ENCODE measurements around the gene SOX18.

SOX18 gene

GRCh38 chr20:64080013-64080812, 30.8 kb upstream of the SOX18 start, which contains the start of gene OPRL1:
Gene OPRL1, plus strand, starts transcription at chr20:64080082. Its CDS starts 12,639 bp downstream, at chr20:64092721.
- peak; percentile 31 to 52 for DNase-seq

DNA sequence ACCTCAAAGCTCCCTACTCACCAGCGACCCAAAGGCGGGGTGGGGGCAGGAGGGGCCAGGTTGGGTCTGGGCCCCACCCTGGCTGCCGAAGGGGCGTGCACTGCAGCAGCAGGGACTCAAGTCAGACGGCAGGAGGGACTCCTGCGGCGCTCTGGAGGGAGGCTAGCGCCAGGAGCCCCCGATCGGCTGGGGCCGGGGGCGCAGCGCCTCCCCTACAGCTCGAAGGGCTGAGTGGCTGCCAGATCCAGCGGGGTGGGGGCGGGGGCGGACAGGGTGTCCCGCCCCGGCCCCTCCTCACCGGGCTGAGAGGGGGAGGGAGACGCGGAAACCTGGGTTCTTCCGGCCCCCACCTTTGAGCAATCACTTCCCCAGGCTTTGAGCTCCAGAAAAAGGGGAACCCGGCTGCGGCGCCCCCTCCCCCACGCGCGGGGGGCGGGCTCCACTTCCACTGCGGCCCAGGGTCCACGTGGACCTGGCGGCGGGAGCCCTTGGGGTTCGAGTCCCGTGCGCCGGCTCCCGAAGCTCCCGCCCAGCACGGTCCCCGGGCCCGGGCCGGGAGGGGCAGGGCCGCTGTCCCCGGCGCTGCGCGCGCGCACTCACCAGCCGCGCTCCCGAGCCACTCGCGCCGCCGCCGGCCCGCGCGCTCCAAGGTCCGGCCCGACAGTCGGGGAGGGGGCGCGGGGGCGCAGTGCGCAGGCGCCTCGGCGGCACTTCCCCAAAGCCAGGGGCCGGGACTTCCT, 30.0 kb upstream of the SOX18 start, which contains the start of gene RGS19:
TSS of gene RGS19 (minus strand) at position 246 of the 740 bp plus-strand sequence. CDS start 2,632 bp downstream, outside the sequence.
- peak; percentile 78 to 86 for DNase-seq

DNA sequence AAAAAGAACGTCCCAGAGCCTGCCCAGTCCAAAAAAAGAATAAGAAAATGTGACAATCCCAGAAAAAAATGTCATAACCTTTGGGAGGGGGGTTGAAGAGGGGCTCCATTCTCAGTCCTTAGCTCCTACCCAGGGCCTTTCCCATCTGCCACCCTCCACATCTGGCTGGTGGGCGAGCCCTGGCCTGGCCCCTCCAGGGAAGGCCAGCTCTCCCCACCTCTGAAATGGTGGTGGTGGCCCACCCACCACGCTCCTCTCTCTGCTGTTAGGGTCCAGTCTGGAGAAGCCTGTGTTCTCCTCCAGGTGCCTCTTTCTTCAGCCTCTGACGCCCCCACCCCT, 29.5 kb upstream of the SOX18 start:
- no peak for DNase-seq

GRCh38 chr20:64077876-64078551, 28.6 kb upstream of the SOX18 start:
- peak; percentile 63 to 67 for DNase-seq

GRCh38 chr20:64077541-64077875, 28.1 kb upstream of the SOX18 start:
- no peak for DNase-seq

DNA sequence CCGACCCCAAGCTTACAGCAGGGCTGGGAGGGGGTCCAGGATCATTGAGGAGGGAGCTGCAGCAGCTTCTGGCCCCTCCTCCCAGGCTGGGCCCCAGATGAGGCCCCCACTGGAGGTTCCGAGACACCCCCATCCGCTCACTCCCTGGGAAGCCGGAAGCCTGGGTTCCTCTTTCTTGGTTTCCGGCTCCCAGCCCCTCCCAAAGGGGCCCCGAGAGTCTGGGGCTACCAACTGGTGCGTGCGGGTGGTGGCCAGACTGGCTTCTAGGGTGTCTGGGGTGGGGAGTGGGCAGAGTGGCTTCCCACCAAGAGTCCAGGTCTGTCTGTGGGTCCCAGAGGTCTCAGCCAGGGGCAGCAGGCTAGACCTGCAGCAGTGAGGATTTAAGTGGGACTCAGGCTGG, 27.7 kb upstream of the SOX18 start:
- DNase-seq: peak; percentile 44

GRCh38 chr20:64076061-64076997, 26.9 kb upstream of the SOX18 start:
- DNase-seq: no peak

DNA sequence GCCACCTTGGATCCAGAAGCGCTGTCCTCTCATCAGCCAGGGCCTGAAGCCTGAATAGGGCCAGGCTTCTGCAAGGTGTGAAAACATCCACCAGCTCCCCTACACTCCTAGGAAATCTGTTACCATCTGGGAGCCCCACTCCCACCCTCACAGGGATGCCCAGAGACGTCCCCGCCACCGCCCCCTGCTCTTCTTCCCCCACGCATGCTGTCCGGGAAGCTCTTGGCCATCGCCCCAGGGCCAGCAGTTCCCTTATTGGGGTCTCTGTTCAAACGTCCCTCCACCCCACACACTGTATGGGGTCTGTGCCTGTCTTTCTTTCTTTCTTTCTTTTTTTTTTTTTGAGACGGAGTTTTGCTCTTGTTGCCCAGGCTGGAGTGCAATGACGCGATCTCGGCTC, 26.1 kb upstream of the SOX18 start:
- DNase-seq: no peak

DNA sequence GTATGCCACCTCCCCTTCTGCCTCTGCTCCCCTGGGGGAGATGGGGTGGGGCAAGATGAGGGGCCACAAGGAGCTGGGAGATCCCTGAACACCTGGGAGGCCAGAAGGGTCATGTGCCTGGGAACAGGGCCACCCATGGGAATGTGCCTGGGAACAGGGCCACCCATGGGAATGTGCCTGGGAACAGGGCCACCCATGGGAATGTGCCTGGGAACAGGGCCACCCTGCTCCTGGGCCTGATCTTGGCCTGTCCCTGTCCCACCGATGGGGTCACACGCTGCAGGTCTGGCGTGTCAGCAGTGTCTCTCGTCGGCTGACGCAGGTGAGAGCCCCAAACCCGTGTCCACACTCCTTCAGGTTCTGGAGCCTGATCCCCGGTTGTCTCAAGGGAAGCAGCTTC, 25.5 kb upstream of the SOX18 start:
- DNase-seq: no peak

DNA sequence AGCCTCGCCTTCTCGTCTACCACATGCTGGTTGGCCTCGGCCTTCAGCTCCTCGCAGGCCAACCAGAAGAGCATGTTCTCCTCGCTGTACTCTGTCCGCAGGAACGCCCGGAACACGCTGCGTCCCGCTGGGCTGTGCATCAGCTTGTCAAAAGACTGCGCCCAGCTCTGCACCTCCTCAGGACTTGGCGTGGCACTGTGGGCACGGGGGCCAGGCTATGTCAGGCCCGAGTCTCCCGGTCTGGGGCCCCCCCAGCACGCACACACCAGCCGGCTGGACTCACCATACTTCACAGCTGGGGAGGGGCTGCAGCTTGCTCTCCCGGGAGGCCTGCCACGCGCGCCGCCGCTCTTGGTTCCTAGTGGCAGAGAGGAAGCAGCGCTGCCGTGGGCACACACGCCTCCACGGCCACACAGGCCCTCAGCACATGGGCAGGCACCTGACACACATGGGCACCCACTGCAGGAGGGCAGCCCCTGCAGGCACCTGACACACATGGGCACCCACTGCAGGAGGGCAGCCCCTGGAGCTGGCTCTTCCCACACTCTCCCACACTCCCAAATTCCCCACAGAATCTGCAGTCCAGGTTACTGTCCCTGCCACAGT, 24.8 kb upstream of the SOX18 start:
- no peak for DNase-seq

DNA sequence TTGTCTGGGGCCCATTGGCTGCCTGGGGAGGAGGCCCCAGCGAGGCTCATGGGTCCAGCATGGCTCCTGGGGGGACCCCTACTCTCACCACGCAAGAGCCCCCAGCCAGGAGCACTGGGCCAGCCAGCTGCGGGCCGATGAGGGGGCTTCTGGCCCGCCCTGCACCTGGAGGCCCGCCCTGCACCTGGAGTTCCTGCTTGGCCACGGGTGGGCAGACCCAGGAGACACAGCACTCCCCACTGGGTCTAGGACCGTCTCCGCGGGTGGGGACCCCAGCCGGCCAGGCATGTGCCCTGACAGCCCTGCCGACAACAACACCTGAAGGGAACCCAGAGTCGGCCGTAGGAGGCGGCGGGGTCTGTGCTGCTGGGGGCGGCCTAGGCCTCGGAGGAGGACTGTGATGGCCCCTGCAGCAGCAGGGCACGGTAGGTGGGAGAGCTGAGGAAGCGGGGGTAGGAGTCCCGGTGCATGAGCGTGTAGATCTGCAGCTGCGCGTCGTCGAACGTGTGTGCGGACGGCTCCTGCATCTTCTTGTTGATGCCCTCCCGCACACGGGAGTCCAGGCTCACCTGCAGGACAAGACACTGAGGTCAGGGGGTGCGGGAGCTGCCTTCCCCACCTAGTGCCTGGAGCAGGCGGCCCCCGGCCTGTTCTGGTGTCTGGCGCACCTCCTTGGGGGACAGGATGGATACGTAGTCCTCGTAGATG, 24.2 kb upstream of the SOX18 start:
- no peak for DNase-seq

- no peak for DNase-seq
Measured at GRCh38 chr20:64072498-64073063, 23.1 kb upstream of the SOX18 start.

DNA sequence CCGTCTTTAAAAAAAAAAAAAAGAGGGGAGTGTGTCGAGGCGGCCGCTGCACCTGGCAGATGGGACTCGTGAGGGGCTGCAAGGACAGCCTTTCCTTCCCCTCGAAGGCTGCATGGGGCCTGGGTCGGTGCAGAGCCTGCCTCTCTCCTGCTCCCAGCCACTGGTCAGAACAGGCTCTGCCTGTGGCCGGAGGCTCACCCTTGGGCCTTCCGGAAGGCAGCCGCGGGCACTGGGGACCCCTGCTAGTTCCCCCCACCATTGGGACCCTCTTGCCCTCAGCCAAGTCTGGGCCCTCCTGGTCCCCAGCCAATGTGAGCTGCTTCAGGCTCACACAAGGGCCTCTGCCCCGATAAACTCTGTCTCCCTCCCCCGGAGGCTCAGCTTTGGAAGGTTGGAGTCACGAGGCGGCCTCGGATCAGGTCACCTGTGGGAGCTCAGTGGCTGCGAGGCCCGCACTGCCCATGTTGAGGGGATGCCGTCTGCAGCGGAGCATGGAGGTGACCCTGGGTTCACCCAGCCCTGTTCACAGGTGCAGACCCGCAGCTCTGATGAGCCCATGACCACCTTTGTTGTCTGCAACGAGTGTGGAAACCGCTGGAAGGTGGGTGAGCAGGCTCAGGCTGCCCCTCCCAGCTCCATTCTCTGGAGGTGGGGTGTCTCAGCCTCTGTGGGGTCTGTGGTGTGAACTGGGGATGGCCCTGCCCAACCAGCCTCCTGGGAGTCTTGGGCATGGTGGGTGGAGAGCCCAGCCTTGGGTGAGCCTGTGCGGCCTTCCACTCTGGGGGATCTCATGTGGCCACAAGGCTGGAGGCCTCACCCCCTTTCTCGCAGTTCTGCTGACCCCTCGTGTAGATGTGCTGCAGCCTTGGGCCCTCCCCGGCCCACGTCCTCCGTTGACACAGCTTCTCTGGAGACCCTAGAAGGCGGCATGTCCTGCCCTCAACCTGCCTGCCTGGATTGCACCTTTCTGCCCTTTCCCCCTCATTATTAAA, 22.2 kb upstream of the SOX18 start:
- DNase-seq: no peak

GRCh38 chr20:64070244-64070993, 21.0 kb upstream of the SOX18 start:
- DNase-seq: no peak

GRCh38 chr20:64069614-64070243, 20.3 kb upstream of the SOX18 start:
- DNase-seq: no peak

GRCh38 chr20:64069209-64069613, 19.8 kb upstream of the SOX18 start:
- no peak for DNase-seq

GRCh38 chr20:64068386-64069208, 19.2 kb upstream of the SOX18 start:
- no peak for DNase-seq

Data from CD4-positive, alpha-beta T cell treated with Interferon alpha-2 for 1 hour (primary cell).